ENCODE data around the gene SPECC1. TPM values are rescaled to one million over a fixed set of nuclear protein-coding genes. Genes with fewer than 3 reads are reported as not detected.
A peak's percentile ranks its signal among the peaks of the same experiment; 100 is the strongest.

SPECC1 gene
- polyA plus RNA-seq, 1 experiment: 56.4 TPM

DNA sequence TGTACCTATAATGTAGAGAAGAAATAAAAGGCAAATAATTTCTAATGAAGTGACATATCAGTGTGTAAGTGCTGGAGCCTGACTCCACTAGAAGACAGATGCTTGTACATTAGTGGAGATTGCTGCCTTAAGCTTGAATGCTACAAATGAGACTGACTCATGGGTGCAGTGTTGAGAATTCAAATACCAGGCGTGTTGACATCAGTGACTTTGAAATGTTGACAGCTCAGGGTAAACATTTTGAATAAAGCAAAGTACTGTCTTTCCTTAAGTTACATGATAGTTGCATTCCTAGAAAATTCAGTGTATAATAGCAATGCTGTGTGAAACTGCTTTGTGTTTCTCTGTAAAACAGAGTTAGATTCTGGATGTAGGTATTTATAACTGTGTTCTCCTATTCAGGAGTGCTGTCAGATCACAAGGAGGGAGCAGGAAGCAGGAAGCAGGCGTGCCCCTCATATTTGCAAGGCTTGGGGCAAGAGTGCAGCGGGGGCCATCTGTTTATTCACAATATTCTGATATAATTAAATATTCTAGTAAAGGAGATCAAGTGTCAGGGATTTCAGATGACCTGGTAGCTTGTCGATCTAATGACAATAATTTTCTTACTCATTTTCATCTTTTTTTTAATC, 119.0 kb downstream of the SPECC1 start:
- peak; percentile 92 for DNase-seq (ENCODE audit: low read depth, low spot score)
- TF ChIP-seq, protein P1, sequence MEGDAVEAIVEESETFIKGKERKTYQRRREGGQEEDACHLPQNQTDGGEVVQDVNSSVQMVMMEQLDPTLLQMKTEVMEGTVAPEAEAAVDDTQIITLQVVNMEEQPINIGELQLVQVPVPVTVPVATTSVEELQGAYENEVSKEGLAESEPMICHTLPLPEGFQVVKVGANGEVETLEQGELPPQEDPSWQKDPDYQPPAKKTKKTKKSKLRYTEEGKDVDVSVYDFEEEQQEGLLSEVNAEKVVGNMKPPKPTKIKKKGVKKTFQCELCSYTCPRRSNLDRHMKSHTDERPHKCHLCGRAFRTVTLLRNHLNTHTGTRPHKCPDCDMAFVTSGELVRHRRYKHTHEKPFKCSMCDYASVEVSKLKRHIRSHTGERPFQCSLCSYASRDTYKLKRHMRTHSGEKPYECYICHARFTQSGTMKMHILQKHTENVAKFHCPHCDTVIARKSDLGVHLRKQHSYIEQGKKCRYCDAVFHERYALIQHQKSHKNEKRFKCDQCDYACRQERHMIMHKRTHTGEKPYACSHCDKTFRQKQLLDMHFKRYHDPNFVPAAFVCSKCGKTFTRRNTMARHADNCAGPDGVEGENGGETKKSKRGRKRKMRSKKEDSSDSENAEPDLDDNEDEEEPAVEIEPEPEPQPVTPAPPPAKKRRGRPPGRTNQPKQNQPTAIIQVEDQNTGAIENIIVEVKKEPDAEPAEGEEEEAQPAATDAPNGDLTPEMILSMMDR (IDR thresholded peaks at IDR 0.05; ENCODE audit: low read depth, low read length): no peak
- Histone ChIP-seq H3K27me3 (ENCODE audit: control insufficient read depth, insufficient read depth, low read length) (no peaks in the 10 kb centered on the region), H3K27ac (ENCODE audit: low read depth, low read length) (peak overlapping the region; percentile 80), H3K4me3 (ENCODE audit: low read depth, low read length) (peak overlapping the region; percentile 1; the same call in 1 of the 2 replicates), H3K9me3 (ENCODE audit: control insufficient read depth, insufficient read depth, low read length) (peaks cover 3% of the 10 kb centered on the region; the same call in 1 of the 2 replicates)
- POLR2A ChIA-PET: interaction anchor here (0.6 to 2.3 kb wide), 5 partner anchors 28 to 135 kb away, joined by 3 to 11 read pairs (median 9); no protein-coding TSS in a partner anchor
- CTCF ChIA-PET: interaction anchor here (1.1 to 1.2 kb wide), 2 partner anchors 11 to 193 kb away, joined by 3 to 5 read pairs; no protein-coding TSS in a partner anchor

DNA sequence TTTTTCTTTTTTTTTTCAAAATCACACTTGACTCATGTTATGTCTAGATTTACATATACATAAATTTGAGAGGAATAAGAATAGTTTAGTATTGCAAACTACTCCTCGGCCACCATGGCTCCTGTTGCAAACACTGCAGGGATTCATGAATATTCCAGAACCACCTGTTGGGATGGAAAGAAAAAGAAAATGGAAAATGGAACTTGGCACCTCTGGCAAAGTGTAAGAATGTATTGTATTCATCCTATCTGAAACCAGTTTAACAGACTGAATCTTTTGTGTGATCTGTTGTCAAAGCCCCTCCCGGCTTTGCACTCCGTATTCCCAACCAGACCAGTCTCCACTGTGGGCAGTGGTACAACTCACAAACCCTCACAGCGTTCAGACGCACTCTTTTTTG, 124.4 kb downstream of the SPECC1 start:
- CTCF ChIA-PET: interaction anchor here (1.1 kb wide), 1 partner anchor 11 kb away, joined by 4 read pairs; no protein-coding TSS in a partner anchor
- H3K9me3 ChIP-seq (ENCODE audit: control insufficient read depth, insufficient read depth, low read length): peaks cover 3% of the 10 kb centered on the region; the same call in 1 of the 2 replicates
- H3K27ac ChIP-seq (ENCODE audit: low read depth, low read length): no peak overlapping the region
- TF ChIP-seq, protein P1 (IDR thresholded peaks at IDR 0.05; ENCODE audit: low read depth, low read length): no peak
- no peak overlapping the region for H3K4me3 ChIP-seq (ENCODE audit: low read depth, low read length)
- POLR2A ChIA-PET: no interaction called here
- H3K27me3 ChIP-seq (ENCODE audit: control insufficient read depth, insufficient read depth, low read length): no peaks in the 10 kb centered on the region
- DNase-seq (ENCODE audit: low read depth, low spot score): no peak

DNA sequence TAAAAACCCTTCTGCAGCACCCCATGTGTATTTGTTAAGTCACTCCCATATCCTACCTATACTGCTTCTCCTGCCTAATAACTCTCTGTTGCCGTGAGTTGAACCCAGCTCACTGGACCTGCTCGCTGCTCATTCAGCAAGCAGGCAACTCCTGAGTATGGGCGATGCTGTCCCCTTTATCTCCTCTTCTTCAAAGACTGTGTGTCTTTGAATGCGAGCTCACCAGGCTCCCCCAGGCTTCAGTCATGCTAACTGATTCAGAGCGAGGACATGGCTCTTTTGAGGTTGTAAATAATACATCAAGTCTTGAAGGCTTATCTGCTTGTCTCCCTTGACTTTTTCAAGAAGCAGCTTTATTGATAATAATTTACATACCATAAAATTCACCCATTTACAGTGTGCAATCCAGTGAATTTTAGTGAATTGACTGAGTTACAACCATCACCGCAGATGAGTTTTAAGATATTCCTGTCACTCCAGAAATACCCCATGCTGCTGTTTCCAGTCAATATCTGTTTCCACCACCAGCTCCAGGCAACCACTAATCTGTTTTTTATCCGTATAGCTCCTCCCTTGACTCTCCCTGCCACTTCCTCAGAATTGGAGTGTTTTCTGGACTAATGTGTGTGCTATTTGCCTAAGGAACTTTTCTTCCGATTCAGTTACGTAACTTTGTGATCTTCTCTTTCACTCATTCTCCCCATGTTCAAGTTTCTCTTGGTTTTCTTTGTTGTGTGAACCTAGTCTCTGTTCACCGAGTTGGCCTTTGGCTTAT, 132.2 kb downstream of the SPECC1 start:
- POLR2A ChIA-PET: interaction anchor here (0.6 to 0.8 kb wide), 2 partner anchors 15 to 377 kb away, joined by 4 to 8 read pairs; no protein-coding TSS in a partner anchor

GRCh38 chr17:20142268-20142667, 133.1 kb downstream of the SPECC1 start:
- Histone ChIP-seq H3K27ac (ENCODE audit: low read depth, low read length) (no peak overlapping the region), H3K9me3 (ENCODE audit: control insufficient read depth, insufficient read depth, low read length) (no peaks in the 10 kb centered on the region; the same call in 1 of the 2 replicates), H3K4me3 (ENCODE audit: low read depth, low read length) (no peak overlapping the region), H3K27me3 (ENCODE audit: control insufficient read depth, insufficient read depth, low read length) (no peaks in the 10 kb centered on the region)
- POLR2A ChIA-PET: no interaction called here
- TF ChIP-seq, protein P1 (IDR thresholded peaks at IDR 0.05; ENCODE audit: low read depth, low read length): no peak
- CTCF ChIA-PET: interaction anchor here (0.8 to 1.4 kb wide), 3 partner anchors 21 to 83 kb away, joined by 3 to 4 read pairs (median 4); no protein-coding TSS in a partner anchor
- DNase-seq (ENCODE audit: low read depth, low spot score): no peak

More for the DNA sequence above, 132.2 kb downstream of the SPECC1 start:
- Histone ChIP-seq H3K27ac (ENCODE audit: low read depth, low read length) (no peak overlapping the region), H3K9me3 (ENCODE audit: control insufficient read depth, insufficient read depth, low read length) (no peaks in the 10 kb centered on the region; the same call in 1 of the 2 replicates), H3K27me3 (ENCODE audit: control insufficient read depth, insufficient read depth, low read length) (no peaks in the 10 kb centered on the region), H3K4me3 (ENCODE audit: low read depth, low read length) (no peak overlapping the region)
- no peak for DNase-seq (ENCODE audit: low read depth, low spot score)
- CTCF ChIA-PET: interaction anchor here (0.5 to 1.4 kb wide), 4 partner anchors 20 to 84 kb away, joined by 3 to 5 read pairs (median 4); no protein-coding TSS in a partner anchor
- TF ChIP-seq, protein P1 (IDR thresholded peaks at IDR 0.05; ENCODE audit: low read depth, low read length): no peak

Data from AG04450 (cell line).